Germinal center (tissue), 1 donor: ENCODE data around the gene LMLN.
"Not testable (repeated sequence)": the region's sequence is repeated elsewhere in the genome, so short reads cannot be mapped to it uniquely, and the experiment has no call there.

ENCODE experiments used
- DNase-seq: peaks from one replicate; pipeline ENCODE4 v3.0.0; 2012; ENCODE audit warnings: mixed read lengths, low spot score

The LMLN gene

DNA sequence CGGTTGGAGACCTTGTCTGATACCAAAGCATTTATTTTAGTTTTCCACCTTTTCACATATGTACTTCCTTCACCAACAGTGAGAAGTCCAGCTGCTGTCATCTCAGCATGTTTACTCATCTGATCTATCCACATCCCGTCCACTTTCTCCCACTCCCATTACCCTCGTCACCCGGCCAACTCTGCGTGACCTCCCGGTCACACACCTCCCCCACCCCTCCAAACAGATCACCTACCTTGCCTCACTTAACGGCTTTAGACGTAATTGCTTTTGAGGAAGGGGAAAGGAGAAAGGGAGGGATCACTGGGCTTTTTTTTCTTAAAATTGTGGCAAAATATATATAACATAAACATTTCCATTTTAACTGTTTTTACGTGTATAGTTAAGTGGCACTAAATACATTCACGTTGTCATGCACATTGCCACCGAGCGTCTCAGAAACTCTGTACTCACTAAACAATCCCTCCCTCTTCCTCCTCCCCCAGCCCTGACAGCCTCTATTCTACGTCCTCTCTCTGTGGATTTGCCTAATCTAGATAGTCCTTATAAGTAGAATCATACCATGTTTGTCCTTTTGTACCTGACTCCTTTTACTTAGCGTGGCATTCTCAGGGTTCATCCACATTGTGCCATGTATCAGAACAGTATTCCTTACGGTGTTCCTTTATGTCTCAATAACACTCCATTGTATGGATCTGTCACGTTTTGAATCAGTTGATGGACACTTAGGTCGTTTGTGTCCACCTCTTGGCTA lies 67.2 kb downstream of the LMLN start:
- DNase-seq, result no peak

DNA sequence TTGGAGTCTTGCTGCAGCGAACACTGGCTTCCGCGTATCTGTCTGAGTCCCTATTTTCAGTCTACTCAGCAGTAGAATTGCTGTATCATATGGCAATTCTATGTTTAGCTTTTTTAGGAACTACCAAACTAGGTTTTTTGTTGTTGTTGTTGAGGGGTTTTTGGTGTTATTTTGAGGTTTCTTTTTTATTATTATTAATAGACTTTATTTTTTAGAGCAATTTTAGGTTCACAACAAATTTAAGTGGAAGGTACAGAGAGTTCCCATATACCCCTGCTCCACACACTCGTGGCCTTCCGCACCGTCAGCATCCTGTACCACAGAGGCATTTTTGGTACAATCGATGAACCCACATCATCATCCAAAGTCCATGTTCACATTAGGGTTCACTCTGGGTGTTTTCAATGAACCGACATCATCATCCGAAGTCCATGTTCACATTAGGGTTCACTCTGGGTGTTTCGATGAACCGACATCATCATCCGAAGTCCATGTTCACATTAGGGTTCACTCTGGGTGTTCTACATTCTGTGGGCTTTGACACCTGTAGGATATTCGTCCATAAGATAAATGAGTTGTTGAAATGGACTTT lies 67.9 kb downstream of the LMLN start:
- no peak for DNase-seq

DNA sequence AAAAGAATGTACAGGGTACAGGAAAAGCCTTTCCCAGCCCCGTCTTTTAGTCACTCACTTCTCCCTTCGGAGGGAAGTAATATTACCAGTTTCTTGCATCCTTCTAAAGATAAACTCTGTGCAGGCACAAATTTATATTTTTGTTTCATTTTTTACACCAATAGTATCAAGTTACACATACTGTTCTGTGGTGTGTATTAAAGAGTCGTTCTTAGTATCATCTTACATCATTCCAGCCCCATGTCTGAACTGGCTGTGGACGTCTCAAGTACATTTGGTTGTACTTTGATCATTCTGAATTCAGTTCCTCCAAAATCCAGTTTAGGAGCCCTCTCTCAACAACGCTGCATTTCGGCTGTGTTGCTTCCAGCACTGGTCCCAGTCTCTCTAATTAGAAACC lies 68.7 kb downstream of the LMLN start:
- no peak for DNase-seq

DNA sequence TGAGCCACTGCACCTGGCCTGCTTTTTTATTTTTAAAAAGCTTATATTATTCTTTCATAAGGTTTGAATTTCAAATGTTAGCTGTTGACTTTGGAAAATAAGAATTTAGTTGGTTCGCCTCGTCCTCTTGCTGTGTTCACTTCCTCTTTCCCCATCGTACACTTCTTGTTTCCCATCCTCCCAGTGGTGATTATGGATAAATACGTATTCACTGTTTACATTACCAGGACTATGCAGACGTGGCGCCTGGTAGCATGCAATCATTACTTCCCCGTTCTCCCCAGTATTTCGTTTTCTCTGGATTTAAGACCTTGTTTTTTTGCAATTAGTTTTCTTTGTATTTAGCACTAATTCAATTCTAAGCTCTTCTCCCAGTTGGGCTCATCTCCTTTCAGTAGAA lies 70.1 kb downstream of the LMLN start:
- no peak for DNase-seq

DNA sequence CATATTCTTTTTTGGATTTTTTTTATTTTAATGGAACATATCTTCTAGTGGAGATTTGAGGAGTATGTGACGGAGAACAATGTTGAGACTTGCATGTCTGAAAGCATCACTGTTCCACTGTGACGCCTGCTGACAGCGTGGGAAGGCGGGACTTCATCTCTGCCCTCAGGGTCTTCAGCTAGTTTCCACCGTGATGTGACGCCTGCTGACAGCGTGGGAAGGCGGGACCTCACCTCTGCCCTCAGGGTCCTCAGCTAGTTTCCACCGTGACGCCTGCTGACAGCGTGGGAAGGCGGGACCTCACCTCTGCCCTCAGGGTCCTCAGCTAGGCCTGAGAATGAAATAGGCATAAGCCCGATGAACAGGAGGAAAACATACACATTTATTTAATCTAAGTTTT lies 70.7 kb downstream of the LMLN start:
- no peak for DNase-seq

DNA sequence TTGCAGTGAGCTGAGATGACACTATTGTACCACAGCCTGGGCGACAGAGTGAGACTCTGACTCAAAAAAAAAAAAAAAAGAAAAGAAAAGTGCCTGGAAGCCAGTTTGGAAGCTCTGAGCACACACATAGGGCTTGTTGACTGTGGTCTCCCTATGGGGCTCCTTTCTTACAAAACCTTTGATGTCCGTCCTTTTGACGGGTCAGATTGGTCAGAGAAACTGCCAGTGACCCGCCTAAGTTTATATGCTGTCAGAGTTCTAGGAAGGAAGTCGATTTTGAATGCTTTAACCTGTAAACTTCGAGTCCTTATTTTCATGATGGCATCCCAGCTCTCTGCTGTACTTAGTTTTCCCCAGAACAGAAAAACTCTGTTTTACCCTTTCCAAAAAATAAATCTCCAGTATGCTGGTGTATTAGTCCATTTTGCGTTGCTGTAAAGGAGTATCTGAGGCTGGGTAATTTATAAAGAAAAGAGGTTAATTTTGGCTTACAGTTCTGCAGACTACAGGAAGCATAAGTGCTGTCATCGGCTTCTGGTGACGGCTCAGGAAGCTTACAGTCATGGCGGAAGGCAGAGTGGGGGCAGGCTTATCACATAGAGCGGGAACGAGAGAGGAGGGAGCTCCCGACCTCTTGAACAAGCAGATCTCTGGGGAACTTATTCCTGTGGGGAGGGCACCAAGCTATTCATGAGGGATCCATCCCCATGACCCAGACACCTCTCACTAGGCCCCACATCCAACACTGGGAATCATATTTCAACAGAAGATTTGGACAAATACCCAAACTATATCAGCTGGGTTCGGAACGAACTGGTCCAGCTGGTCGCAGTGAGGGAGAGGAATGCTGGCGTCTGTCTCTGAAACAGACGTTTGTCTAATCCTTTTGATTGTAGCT lies 72.3 kb downstream of the LMLN start:
- DNase-seq, result no peak

DNA sequence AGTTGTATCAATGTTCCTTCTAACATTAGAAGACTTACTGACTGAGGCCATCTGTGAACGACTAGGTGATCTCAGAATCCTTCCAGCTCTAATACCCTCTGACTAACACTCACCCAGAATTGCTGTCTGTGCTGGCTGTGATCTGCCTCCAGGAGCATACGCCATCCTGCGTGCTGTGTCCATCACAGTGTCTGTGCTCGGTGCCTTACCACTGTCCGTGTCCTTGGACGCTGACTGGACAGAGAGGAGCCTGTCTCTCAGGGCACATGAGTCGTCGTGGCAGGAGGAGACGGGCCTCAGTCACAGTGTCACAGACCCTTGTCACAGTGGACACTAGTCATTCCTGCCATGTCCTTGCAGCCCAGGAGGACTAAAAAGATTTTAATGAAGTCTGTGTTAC lies 83.1 kb downstream of the LMLN start:
- DNase-seq, result no peak

DNA sequence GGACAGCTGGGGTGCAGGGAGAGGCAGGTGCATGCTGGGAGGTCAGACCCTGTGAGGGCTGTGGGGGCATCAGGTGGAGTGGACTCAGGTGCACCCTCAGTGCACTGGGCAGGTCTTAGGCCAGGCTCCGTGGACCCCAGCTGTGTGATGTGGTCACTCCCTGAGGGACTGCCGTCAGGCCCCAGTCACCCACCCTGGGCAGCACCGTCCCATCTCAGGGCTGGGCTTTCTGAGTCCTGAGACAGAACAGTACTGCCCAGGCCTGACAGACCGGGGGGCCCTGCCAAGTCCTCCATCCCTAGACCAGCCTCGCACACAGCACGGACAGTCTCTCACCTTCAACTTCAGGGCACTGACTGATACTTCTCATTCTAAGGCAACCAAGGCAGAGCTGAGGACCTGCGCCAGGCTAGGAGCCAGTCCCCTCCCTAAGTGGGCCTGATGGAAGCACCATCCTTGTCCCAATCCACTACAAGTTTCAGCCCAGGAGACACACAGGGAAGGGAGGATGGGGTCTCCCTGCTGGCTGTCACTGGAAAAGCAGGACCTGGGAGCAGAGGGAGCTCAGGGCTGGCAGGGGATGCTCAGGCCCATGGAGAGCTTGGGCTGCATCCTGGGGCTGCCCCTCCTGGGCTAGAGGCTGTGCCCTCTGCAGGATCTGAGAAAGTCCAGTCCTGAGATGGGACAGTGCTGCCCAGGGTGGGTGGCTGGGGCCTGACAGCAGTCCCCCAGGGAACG lies 86.3 kb downstream of the LMLN start:
- DNase-seq, result no peak

DNA sequence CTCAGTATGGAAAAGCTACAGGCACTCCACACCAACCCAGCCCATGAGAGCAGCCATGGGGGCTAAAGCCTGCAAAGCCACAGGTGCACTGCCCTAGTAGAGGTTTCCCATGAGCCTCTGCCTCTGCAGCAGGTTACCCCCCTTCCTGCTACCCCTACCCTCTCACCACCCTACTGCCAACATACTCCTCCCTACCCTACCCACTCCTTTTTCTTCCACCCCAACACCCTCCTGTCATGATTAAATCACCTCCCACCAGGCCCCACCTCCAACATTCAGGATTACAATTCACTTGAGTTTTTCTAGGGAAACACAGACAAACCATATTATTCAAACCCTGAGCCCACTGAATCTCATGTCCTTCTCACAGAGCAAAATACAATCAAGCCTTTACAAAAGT lies 88.4 kb downstream of the LMLN start:
- no peak for DNase-seq

DNA sequence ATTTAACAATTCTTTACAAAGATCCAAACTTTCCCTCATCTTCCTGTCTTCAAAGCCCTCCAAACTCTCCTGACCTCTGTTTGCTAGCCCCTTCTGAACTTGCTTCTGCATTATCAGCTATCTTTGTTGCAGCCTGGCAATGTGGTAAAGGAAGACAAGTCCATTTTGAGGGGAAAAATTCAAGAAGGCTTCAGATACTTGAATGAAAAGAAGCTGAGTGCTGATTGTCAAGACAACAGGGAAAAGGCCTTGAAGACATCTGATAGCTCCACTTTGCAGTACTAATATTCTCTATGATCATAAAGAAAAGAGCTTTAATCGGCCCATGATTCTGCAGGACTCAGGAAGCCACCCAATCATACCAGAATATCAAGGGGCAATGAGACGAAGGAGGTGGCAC lies 91.8 kb downstream of the LMLN start:
- no peak for DNase-seq

DNA sequence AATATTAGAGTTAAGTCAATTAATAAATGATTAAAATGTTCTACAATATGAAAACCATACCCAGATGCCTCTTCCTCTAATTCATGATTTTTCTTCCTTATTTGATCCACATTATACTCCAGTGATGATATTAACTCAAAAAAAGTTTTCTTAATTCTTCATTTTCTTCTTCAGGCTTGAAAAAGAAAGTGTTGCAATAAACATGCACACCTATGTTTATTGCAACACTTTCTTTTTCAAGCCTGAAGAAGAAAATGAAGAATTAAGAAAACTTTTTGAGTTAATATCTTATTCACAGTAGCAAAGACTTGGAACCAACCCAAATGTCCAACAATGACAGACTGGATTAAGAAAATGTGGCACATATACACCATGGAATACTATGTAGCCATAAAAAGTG lies 93.4 kb downstream of the LMLN start:
- DNase-seq, result not testable (repeated sequence)

DNA sequence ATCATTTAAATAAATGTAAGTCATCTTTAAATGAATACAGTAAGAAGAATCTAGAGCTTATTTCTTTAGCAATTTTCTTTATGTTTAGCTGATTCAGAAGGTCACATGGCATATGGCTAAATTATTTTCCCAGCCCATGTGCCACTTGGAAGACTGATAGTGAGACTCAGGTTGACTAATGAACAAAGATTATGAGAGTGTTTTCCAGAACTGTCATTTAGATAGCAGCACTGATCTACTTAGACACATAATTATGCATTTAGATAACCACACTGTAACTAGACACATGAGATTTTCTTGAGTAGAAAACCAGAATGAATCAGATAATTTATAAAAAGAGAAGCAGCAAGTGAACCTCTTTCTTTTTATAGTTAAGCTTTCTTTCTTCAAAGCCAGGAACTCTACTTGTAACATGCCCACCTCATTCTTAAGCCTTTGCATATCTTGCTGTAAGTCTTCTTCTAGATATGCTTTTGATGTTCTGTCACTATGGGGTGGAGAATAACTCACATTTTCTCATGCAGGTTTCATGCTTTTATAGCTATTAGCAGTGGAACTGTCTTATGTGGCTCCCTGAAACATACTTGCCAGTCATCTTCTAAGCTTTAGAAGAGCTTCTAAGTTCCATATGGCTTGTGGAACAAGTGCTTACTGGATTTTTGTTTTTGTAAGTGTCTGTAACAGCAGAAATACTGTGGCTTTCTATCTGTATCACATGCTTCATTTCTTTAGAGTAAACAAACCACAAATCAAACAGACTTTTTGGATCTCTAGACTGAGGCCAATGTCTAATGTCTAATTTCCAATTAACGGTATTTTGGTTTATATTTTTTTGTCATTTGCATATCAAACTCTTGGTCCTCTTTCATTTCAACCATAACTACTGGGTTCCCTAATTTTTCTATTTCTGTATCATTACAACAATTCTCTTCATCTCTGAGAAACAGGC lies 101.4 kb downstream of the LMLN start:
- no peak for DNase-seq

DNA sequence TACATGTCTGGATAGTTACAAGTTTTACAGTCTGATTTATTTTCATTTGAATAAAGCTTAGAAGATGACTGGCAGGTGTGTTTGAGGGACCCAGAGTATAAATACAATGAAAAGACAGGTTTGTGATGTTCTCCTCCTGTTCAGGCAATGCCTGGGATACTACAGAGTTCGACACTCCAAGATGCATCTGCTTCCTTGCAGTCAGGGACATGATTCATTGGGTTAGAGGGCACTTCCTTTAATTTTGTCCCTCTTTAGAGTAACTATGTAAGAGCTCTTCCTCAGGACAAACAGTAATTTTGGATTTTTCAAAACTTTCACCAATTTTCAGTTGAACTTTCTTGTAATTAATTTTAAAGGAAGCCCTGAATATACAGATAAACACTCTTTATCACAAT lies 102.0 kb downstream of the LMLN start:
- no peak for DNase-seq

DNA sequence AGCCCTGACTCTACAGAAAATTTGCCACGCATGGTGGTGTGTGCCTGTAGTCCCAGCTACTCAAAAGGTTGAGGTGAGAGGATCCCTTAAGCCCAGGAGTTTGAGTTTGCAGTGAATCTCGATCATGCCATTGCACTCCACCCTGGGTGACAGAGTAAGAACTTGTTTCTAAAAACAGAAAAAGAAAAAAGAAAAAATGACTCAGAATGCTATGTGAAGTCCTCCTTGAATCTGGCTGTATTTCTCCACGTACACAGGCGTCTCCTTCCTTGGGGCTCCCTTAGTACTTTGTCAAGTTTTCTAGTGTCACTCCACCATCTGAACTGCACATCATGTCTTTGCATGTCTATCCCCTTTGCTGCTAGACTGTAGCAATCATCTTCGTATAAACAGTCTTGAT lies 104.4 kb downstream of the LMLN start:
- no peak for DNase-seq

DNA sequence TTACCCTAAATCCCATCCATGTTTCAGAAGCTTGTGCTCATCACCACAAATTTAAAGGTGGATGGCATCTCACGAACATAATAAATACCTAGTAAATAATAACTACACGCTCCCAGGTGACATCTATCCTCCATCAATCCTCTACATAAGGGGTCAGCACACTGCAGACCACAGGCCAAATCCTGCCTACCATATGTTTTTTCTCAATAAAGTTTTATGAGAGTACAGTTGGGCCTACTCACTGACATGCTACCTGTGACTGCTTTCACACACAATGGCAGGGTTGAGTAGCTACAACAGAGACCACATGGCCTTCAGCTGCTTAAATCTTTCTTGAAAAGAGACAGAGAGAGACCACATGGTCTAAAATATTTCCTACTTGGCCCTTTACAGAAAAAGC lies 105.9 kb downstream of the LMLN start:
- no peak for DNase-seq

DNA sequence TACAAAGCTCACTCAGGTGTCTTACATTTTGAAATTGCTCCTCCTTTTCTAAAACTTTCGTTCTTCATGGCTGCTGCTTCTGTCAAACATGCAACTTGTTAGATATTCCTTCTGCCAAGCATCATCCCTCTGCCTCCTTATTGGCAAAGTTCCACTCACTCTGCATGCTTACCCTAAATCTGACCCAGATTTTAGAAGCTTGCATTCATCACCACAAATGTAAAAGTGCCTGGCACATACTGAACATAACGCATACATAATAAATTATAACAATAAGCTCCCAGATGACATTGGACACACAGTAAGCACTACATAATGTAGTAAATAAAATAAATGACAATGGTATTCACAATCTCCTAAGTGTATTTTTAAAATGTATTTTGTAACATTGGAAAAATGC lies 107.4 kb downstream of the LMLN start:
- no peak for DNase-seq

DNA sequence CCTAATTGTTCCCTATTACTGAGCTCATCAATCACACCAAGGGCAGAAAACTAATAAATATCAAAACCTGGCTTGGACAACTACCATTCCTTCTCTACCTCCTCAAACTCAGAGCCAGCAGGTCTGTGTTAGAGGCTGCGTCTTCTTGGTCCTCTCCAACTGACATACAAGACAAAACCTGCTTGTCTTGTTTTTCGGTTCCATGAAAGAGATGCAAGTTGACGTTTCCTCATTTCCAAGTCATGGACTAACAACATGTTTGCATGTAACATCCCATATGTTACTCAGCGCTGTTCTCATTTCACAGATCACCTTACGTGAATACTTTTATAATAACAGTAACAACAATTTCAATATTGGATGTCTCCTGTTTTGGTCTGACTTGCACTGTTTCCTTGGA lies 110.9 kb downstream of the LMLN start:
- DNase-seq, result no peak

DNA sequence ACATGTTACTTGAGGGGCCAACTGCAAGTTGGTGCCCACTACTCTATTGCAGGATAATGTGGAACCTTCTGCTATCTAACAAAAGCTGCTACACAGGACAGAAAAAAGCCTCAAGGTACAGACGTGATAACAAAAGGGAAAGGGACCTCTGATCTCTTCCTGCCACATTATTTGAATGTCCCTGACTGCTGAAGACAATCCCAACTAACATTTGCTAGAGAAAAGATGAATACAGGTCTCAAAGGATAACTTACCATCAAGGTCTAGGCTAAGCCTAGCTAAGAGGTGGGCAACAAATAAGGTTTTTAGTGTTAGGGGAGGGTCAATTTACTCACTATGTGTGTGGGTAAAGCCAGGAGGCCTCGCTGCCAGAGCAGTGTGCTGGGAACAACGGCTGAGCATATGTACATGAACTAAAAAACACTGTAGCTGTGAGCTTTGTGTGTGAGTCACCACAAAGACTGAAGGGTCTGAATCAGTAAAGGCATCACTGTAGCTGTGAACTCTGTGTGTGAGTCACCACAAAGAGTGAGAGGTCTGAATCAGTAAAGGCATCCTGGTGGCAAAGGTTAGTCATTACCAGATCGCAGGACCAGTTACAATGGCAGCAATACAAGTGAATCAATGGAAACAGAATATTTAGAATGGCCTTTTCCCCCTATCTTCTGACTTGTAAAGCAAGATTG lies 111.7 kb downstream of the LMLN start:
- DNase-seq, result no peak

DNA sequence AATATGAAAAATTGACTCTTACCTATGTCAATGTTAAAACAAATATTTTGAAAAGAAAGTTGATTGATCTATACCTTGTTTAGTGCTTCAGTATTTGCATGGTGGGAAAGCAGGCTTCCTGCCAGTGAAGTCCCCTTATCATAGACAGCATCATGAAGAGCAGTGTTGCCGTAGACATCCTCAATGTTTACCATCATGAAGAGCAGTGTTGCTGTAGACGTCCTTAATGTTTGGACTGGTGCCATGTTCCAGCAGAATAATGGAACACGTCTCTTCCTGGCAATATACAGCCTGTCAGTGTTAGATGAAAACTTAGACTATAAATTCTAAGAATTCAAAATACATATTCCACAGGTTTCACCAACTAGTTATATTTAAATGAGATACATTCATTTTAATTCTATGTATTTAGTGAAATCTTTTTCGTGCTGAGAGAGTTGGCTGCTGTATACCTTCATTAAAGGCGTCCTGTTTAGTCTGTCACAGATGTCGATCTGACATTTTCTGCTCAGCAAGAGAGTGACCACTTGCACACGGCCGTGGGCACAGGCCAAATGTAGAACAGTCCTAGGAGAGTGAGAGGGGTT lies 116.8 kb downstream of the LMLN start:
- no peak for DNase-seq
